ENCODE data around the gene MTFR1L.

DNA sequence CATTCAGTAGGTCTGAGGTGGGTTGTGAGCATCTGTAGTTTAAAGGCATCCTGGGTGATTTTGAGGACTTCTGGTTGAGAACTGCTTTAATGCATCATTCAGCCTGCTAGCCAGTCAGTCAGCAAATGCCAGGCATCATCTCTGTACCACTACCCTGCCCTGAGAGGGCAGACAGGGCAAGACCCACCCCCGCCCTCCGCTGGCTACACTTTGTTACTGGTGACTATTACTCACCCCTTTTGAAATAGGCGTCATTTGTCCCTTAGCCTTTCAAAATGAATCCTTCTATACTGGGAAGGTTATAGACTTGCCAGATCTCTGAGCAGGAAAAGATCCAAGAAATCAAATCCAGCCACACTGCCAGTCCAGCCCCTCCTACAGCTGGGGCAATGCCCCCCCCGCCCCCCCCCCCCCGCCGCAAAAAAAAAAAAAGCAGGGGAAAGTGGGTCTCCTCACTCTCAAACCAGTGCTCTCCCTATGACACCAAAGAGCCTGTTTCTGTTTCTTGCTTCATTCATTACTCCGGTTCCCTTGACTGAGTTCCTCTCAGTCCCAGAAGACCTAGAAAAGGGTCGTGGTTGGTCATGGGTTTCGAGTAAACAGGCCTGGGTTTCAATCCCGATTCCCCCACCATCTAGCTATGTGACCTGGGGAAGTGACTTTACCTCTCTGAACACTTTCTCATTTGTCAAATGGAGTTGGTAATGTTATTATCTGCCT lies 15.3 kb upstream of the MTFR1L start:
- TF ChIP-seq EZH2 (IDR thresholded peaks at IDR 0.05; ENCODE audit: low read length) (no peak), CTCF (optimal IDR thresholded peaks at IDR 0.05 in 1 of 3, IDR thresholded peaks at IDR 0.05 in 1 of 3, conservative IDR thresholded peaks at IDR 0.05 in 1 of 3; ENCODE audit: extremely low read depth in 1 of 3, insufficient read depth in 2 of 3, low read length in 3 of 3) (no peak)
